Activated CD8-positive, alpha-beta T cell treated with anti-CD3 and anti-CD28 coated beads for 36 hours (primary cell): ENCODE data around the gene USP22. TPM values are rescaled to one million over a fixed set of nuclear protein-coding genes. Genes with fewer than 3 reads are reported as not detected.

Source experiments
- ATAC-seq: fragments of 200-7000 bp; cut with Tn5 transposase; one replicate; pipeline ENCODE4 v1.10.0; 2021; ENCODE audit warnings: mild to moderate bottlenecking, moderate library complexity
- CTCF ChIA-PET: fragments of 350-600 bp; sonication (Branson Sonifier 250); formaldehyde crosslinking; loops from one replicate; lab custom pipeline; 2021; ENCODE audit warnings: antibody characterized with exemption; lab: Charles Lee
- POLR2A ChIA-PET: fragments of 350-600 bp; sonication (Branson Sonifier 250); formaldehyde crosslinking; loops from one replicate; lab custom pipeline; 2021; ENCODE audit warnings: antibody characterized with exemption; lab: Charles Lee
- DNase-seq: peaks from one replicate; pipeline ENCODE4 v3.0.0-alpha.2; 2020
- H3K27ac Mint-ChIP-seq: one replicate; pipeline ENCODE4 v1.8.0; 2021; ENCODE audit warnings: mild to moderate bottlenecking, mixed read lengths
- H3K27me3 Mint-ChIP-seq: one replicate; pipeline ENCODE4 v1.8.0; 2021; ENCODE audit warnings: mixed read lengths
- H3K36me3 Mint-ChIP-seq: one replicate; pipeline ENCODE4 v1.8.0; 2021; ENCODE audit warnings: low read depth, mixed read lengths
- H3K4me1 Mint-ChIP-seq: one replicate; pipeline ENCODE4 v1.8.0; 2021; ENCODE audit warnings: low read depth, mixed read lengths
- H3K4me3 Mint-ChIP-seq: one replicate; pipeline ENCODE4 v1.8.0; 2021; ENCODE audit warnings: mild to moderate bottlenecking, moderate library complexity, mixed read lengths
- H3K9me3 Mint-ChIP-seq: one replicate; pipeline ENCODE4 v1.8.0; 2021; ENCODE audit warnings: mixed read lengths
- intact Hi-C: fragments of 100-400 bp; cut with micrococcal nuclease; formaldehyde crosslinking; loops from one replicate; pipeline ENCODE4 v1.10.0; 2022
- total RNA-seq, 2 experiments: library from RNA; stranded (reverse); gene quantifications; one replicate each; pipeline ENCODE4 v1.2.3, GENCODE V29; 2021
- TF ChIP-seq, protein P1 (sequence below): fragments of 200-600 bp; IDR thresholded peaks from one replicate; pipeline ENCODE4 v1.8.0; 2022; ENCODE audit warnings: antibody characterized with exemption, mild to moderate bottlenecking

Gene USP22
- total RNA-seq, 2 experiments from 2014 or later: 149 to 153 TPM

DNA sequence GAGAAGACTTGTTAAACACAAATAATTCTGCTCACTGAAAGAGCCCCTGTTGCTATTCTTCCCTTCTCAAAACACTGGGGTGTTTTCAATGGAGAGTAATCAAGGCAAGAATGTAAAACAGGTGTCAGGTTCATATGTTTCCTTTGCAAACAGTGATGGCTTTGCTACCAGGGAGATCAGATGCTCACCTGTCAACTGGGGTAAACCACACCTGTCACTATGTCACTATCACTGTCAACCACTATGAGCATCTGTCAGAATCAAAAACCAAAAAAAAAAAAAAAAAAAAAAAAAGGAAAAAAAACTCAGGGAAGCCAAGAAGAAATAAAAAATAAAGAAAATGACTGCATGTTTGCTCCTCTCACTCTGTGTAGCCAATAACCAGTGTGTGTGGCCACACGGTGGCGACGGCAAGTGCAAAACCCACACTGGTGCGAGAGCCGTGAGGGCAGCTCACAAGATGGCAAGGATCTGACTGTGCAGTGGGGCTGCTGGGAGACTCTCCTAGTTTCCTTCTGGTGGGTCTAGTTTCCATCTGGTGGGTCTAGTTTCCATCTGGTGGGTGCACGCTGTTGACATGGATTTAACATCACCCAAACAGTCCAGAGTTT, 22.7 kb downstream of the USP22 start:
- H3K36me3 Mint-ChIP-seq: peaks cover 75% of the 10 kb centered on the region
- ATAC-seq: peak; percentile 66
- no peak overlapping the region for H3K27ac Mint-ChIP-seq
- no peaks in the 10 kb centered on the region for H3K27me3 Mint-ChIP-seq
- H3K4me3 Mint-ChIP-seq: no peak overlapping the region
- TF ChIP-seq, protein P1, sequence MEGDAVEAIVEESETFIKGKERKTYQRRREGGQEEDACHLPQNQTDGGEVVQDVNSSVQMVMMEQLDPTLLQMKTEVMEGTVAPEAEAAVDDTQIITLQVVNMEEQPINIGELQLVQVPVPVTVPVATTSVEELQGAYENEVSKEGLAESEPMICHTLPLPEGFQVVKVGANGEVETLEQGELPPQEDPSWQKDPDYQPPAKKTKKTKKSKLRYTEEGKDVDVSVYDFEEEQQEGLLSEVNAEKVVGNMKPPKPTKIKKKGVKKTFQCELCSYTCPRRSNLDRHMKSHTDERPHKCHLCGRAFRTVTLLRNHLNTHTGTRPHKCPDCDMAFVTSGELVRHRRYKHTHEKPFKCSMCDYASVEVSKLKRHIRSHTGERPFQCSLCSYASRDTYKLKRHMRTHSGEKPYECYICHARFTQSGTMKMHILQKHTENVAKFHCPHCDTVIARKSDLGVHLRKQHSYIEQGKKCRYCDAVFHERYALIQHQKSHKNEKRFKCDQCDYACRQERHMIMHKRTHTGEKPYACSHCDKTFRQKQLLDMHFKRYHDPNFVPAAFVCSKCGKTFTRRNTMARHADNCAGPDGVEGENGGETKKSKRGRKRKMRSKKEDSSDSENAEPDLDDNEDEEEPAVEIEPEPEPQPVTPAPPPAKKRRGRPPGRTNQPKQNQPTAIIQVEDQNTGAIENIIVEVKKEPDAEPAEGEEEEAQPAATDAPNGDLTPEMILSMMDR: peak; percentile 19
- intact Hi-C loops: no loop called here
- H3K4me1 Mint-ChIP-seq: peaks cover 33% of the 10 kb centered on the region
- ChIA-PET CTCF (interaction anchor here (1.0 to 3.6 kb wide), 4 partner anchors 16 to 79 kb away, joined by 3 to 12 read pairs (median 5); no protein-coding TSS in a partner anchor), POLR2A (interaction anchor here (1.1 kb wide), 1 partner anchor 11 kb away, joined by 3 read pairs; no protein-coding TSS in a partner anchor)
- DNase-seq: peak; percentile 60
- H3K9me3 Mint-ChIP-seq: no peaks in the 10 kb centered on the region

DNA sequence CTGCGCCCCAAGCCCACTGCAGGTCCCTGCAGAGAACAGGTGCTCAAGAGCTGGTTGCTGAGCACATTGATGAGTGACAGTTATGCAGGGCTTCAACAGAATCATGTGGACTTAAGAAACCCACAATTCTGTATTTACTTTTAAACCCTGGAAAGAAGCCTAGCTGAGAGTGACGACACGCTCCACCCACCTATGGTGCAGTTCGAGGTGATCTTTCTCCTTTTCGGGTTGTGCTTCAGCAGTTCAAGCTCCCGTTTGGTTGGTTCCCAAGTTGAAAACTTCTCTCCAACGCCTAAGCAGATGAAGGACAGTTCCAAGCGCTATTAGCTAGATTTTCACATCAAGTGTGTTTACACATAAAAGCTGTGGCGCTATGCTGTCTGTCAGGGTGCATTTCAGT, 23.9 kb downstream of the USP22 start:
- Mint-ChIP-seq H3K36me3 (peaks cover 73% of the 10 kb centered on the region), H3K27ac (no peak overlapping the region), H3K4me1 (peaks cover 21% of the 10 kb centered on the region), H3K27me3 (no peaks in the 10 kb centered on the region), H3K9me3 (no peaks in the 10 kb centered on the region), H3K4me3 (no peak overlapping the region)
- ChIA-PET POLR2A (no interaction called here), CTCF (interaction anchor here (3.6 kb wide), 1 partner anchor 25 kb away, joined by 12 read pairs; no protein-coding TSS in a partner anchor)
- no peak for DNase-seq
- intact Hi-C loops: no loop called here
- TF ChIP-seq, protein P1: no peak
- no peak for ATAC-seq

DNA sequence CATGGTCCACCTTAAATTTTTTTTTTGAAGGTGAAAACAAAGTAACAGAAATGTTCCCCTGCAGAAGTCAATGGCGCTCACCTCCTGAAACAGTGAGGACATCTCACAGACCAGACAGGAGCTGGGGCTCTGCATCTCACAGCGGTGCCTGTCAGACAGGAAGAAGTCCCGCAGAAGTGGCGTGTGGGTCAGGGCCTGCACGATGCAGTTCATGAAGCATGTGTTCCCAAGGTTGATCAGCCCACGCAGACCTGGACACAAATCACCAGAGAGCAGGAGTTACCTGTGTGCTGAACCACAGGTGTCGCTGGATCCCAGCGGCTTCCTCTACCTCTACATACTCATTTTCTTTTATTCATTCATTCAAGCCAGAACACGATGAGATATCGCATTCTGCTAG, 24.9 kb downstream of the USP22 start:
- CTCF ChIA-PET: no interaction called here

DNA sequence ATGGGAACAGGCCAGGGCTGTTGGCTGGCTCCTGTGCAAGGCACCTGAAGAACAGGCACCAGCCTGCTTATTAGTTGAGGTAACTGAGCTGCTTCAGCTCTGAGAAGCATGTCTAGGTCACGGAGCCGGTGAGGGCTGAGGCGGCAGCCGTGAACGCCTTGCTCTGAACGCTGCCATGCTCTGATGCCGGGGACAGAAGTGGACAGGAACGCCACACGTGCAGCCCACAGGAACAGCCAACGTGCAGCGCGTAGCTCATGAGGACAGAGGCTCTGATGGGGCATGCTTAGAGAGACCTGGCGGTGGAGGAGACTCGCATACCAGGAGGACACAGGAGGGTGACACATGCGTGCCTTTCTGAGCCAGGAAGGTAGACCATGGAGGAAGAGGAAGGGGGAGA, 25.6 kb downstream of the USP22 start:
- CTCF ChIA-PET: no interaction called here
- H3K36me3 Mint-ChIP-seq: peaks cover 78% of the 10 kb centered on the region
- TF ChIP-seq, protein P1: no peak
- H3K27me3 Mint-ChIP-seq: no peaks in the 10 kb centered on the region
- POLR2A ChIA-PET: no interaction called here
- H3K27ac Mint-ChIP-seq: no peak overlapping the region
- no peaks in the 10 kb centered on the region for H3K9me3 Mint-ChIP-seq
- DNase-seq (no peak), ATAC-seq (no peak)
- intact Hi-C loops: no loop called here
- no peak overlapping the region for H3K4me3 Mint-ChIP-seq
- peaks cover 13% of the 10 kb centered on the region for H3K4me1 Mint-ChIP-seq

More for the DNA sequence above, 24.9 kb downstream of the USP22 start:
- Mint-ChIP-seq H3K4me1 (peaks cover 15% of the 10 kb centered on the region), H3K27me3 (no peaks in the 10 kb centered on the region), H3K9me3 (no peaks in the 10 kb centered on the region), H3K4me3 (no peak overlapping the region), H3K27ac (no peak overlapping the region), H3K36me3 (peaks cover 77% of the 10 kb centered on the region)
- TF ChIP-seq, protein P1: no peak
- intact Hi-C loops: no loop called here
- POLR2A ChIA-PET: no interaction called here
- ATAC-seq: no peak
- DNase-seq: no peak

DNA sequence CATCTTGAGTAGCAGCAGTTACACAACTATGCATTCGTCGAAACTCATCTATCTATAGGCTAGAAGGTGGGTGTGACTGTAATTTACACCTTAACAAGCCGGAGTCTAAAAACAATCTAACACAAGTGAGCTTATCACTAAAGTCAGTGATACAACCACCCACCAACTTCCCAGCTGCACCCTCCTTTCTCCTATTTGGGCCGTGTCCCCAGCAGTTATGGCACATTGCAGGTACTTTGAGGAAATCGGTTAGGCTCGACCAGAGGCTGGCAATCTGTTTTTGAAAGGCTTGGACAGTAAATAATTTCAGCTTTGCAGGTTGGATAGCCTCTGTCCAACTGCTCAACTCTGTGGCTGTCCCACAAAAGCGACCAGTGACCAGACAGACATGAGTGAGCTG, 26.0 kb downstream of the USP22 start:
- no peaks in the 10 kb centered on the region for H3K27me3 Mint-ChIP-seq
- H3K9me3 Mint-ChIP-seq: no peaks in the 10 kb centered on the region
- DNase-seq (no peak), ATAC-seq (no peak)
- H3K27ac Mint-ChIP-seq: no peak overlapping the region
- TF ChIP-seq, protein P1: no peak
- intact Hi-C loops: no loop called here
- H3K36me3 Mint-ChIP-seq: peaks cover 81% of the 10 kb centered on the region
- ChIA-PET CTCF (no interaction called here), POLR2A (no interaction called here)
- peaks cover 13% of the 10 kb centered on the region for H3K4me1 Mint-ChIP-seq
- no peak overlapping the region for H3K4me3 Mint-ChIP-seq
